Neuronal stem cell (in vitro differentiated cells): ENCODE measurements around the gene RECK.

Experiments used
- DNase-seq: peaks from one replicate; pipeline ENCODE4 v3.0.0-alpha.2; 2013; ENCODE audit warnings: low spot score
- H2AFZ ChIP-seq: one replicate; pipeline ENCODE4 v1.6.1; 2013; ENCODE audit warnings: mild to moderate bottlenecking, low read length, inconsistent platforms
- H2AK5ac ChIP-seq: 2 replicates; pipeline ENCODE4 v1.6.1; 2013; ENCODE audit warnings: low read depth, mild to moderate bottlenecking, inconsistent platforms, low read length, moderate library complexity, mixed read lengths
- H2BK120ac ChIP-seq: 2 replicates; pipeline ENCODE4 v1.6.1; 2013; ENCODE audit warnings: low read depth, mild to moderate bottlenecking, inconsistent platforms, low read length, moderate library complexity, mixed read lengths
- H2BK12ac ChIP-seq: one replicate; pipeline ENCODE4 v1.6.1; 2013; ENCODE audit warnings: low read length, inconsistent platforms
- H2BK15ac ChIP-seq: 2 replicates; pipeline ENCODE4 v1.6.1; 2013; ENCODE audit warnings: mild to moderate bottlenecking, low read length, inconsistent platforms, mixed read lengths
- H2BK5ac ChIP-seq: one replicate; pipeline ENCODE4 v1.6.1; 2013; ENCODE audit warnings: inconsistent platforms, mild to moderate bottlenecking, low read length, moderate library complexity
- H3K14ac ChIP-seq: one replicate; pipeline ENCODE4 v1.6.1; 2013; ENCODE audit warnings: low read length, inconsistent platforms
- H3K18ac ChIP-seq: 2 replicates; pipeline ENCODE4 v1.6.1; 2013; ENCODE audit warnings: low read length, inconsistent platforms
- H3K23ac ChIP-seq: 2 replicates; pipeline ENCODE4 v1.6.1; 2013; ENCODE audit warnings: low read depth, mild to moderate bottlenecking, mixed read lengths, low read length, inconsistent platforms; ENCODE audit not compliant: poor library complexity
- H3K27ac ChIP-seq: replicated peaks from 3 replicates; pipeline ENCODE4 v1.5.1; 2013; ENCODE audit warnings: low read length, inconsistent platforms
- H3K27me3 ChIP-seq, 3 experiments: 2 replicates each; pipeline ENCODE4 v1.6.1; 2013; ENCODE audit warnings: low read length in 3 of 3, mild to moderate bottlenecking in 2 of 3, inconsistent platforms in 1 of 3, low read depth in 1 of 3, mixed read lengths in 1 of 3, moderate library complexity in 1 of 3; ENCODE audit not compliant: control insufficient read depth in 3 of 3, insufficient read depth in 3 of 3
- H3K36me3 ChIP-seq, 2 donors: replicated peaks in 1 of 2; 2 replicates each; pipeline ENCODE4 v1.6.1; 2013; ENCODE audit warnings: low read length in 2 of 2; ENCODE audit not compliant: control insufficient read depth in 2 of 2, insufficient read depth in 2 of 2
- H3K4ac ChIP-seq: 2 replicates; pipeline ENCODE4 v1.6.1; 2013; ENCODE audit warnings: inconsistent platforms, mild to moderate bottlenecking, low read length, moderate library complexity
- H3K4me1 ChIP-seq, 2 donors: 1 replicate in 1 of 2; 2 replicates in 1 of 2; pipeline ENCODE4 v1.6.1; 2013; ENCODE audit warnings: low read length in 2 of 2, low read depth in 1 of 2; ENCODE audit not compliant: control insufficient read depth in 2 of 2, insufficient read depth in 1 of 2
- H3K4me2 ChIP-seq: one replicate; pipeline ENCODE4 v1.6.1; 2013; ENCODE audit warnings: mild to moderate bottlenecking, low read length, inconsistent platforms; ENCODE audit not compliant: insufficient read depth, poor library complexity, severe bottlenecking
- H3K4me3 ChIP-seq, 2 donors: 2 replicates each; pipeline ENCODE4 v1.5.1; 2013; ENCODE audit warnings: low read length in 2 of 2, mild to moderate bottlenecking in 2 of 2, inconsistent platforms in 1 of 2, moderate library complexity in 1 of 2
- H3K79me1 ChIP-seq: one replicate; pipeline ENCODE4 v1.6.1; 2013; ENCODE audit warnings: low read depth, mild to moderate bottlenecking, inconsistent platforms, low read length, moderate library complexity
- H3K9ac ChIP-seq: one replicate; pipeline ENCODE4 v1.6.1; 2013; ENCODE audit warnings: mild to moderate bottlenecking, low read depth, low read length, inconsistent platforms; ENCODE audit not compliant: poor library complexity
- H3K9me3 ChIP-seq, 2 donors: replicated peaks in 1 of 2; 2 replicates each; pipeline versions ENCODE3 to v1.6.1; 2013; ENCODE audit warnings: low read length in 2 of 2, mild to moderate bottlenecking in 2 of 2, inconsistent platforms in 1 of 2, low read depth in 1 of 2, mixed read lengths in 1 of 2, moderate library complexity in 1 of 2; ENCODE audit not compliant: control insufficient read depth in 2 of 2, insufficient read depth in 1 of 2
- H4K8ac ChIP-seq: one replicate; pipeline ENCODE4 v1.6.1; 2013; ENCODE audit warnings: low read depth, mild to moderate bottlenecking, inconsistent platforms, low read length, moderate library complexity
- H4K91ac ChIP-seq: one replicate; pipeline ENCODE4 v1.6.1; 2013; ENCODE audit warnings: low read length, low read depth, mild to moderate bottlenecking, inconsistent platforms; ENCODE audit not compliant: poor library complexity
- WGBS, 2 donors: extraction: QIAGEN DNeasy Blood & Tissue Kit; methylation state at CpG; one replicate each; pipeline ENCODE4 v1.1.7; 2013; ENCODE audit warnings: missing lambda C conversion rate in 2 of 2, mixed read lengths in 1 of 2; ENCODE audit not compliant: insufficient read length in 2 of 2, insufficient replicate concordance in 1 of 2; ENCODE audit errors: extremely low coverage in 2 of 2; 5-methylcytosine and 5-hydroxymethylcytosine counted together

The RECK gene

DNA sequence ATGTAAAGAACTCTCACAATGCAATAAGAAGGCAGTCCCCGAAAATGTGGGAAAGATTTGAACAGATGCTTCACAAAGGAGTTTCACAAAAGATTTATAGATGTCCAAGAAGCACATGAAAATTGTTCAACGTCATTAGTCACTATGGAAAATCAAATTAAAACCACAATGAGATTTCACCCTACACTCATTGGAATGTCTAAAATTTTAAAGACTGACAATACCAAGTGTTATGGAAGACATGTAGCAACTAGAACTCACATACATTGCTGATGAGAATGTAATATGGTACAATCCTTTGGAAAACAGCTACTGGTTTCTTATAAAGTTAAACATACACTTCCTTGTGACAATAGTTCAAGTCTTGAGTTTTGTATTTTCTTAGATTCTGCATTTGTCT is 11.0 kb upstream of the RECK start:
- Histone ChIP-seq H3K23ac (no peak overlapping the region), H2BK120ac (no peak overlapping the region), H3K9me3 (no peaks in the 10 kb centered on the region), H3K4ac (no peak overlapping the region), H2AFZ (no peak overlapping the region), H3K79me1 (no peaks in the 10 kb centered on the region), H2AK5ac (no peak overlapping the region), H2BK12ac (no peak overlapping the region), H3K27me3 (peaks cover 0 to 31% (median 0%) of the 10 kb centered on the region in 3 experiments), H2BK5ac (no peak overlapping the region), H3K4me2 (no peak overlapping the region), H3K18ac (no peak overlapping the region), H4K91ac (no peak overlapping the region), H4K8ac (no peak overlapping the region), H3K27ac (no peak overlapping the region), H3K4me1 (no peaks in the 10 kb centered on the region), H3K9ac (no peak overlapping the region), H3K14ac (no peak overlapping the region), H3K4me3 (no peak overlapping the region), H3K36me3 (no peaks in the 10 kb centered on the region), H2BK15ac (no peak overlapping the region)
- DNase-seq = no peak
- no CpG with 5 or more reads among the region's 2 CpGs for WGBS, 2 donors

DNA sequence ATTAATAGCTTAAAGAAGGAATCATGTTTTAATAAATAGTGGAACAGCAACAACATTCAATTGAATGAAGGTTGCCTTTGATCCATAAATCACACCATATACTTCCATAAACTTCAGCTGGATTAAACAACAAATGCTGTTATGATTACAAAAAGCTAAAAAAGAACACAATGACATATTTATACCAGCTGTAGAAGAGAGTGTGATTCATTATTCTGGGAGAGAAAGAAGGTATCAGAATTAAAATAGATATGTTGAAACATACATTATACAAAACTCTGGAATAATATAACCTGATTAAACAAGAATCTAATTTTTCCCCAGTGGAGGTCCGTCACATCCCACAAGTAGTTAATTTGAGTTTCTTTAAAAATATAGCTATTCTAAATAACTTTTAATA is 7.5 kb upstream of the RECK start:
- Histone ChIP-seq H3K27ac (no peak overlapping the region), H3K36me3 (no peaks in the 10 kb centered on the region), H4K8ac (no peak overlapping the region), H3K18ac (no peak overlapping the region), H3K14ac (no peak overlapping the region), H2AFZ (no peak overlapping the region), H2BK15ac (no peak overlapping the region), H2BK5ac (no peak overlapping the region), H3K9ac (no peak overlapping the region), H3K4me2 (no peak overlapping the region), H3K4me3 (no peak overlapping the region), H3K23ac (no peak overlapping the region), H2BK120ac (no peak overlapping the region), H3K9me3 (no peaks in the 10 kb centered on the region), H3K4me1 (no peaks in the 10 kb centered on the region), H4K91ac (no peak overlapping the region), H2BK12ac (no peak overlapping the region), H2AK5ac (no peak overlapping the region), H3K27me3 (peaks cover 0 to 43% (median 0%) of the 10 kb centered on the region in 3 experiments), H3K4ac (no peak overlapping the region), H3K79me1 (no peaks in the 10 kb centered on the region)
- WGBS, 2 donors = no CpG with 5 or more reads among the region's 1 CpG
- DNase-seq = no peak

DNA sequence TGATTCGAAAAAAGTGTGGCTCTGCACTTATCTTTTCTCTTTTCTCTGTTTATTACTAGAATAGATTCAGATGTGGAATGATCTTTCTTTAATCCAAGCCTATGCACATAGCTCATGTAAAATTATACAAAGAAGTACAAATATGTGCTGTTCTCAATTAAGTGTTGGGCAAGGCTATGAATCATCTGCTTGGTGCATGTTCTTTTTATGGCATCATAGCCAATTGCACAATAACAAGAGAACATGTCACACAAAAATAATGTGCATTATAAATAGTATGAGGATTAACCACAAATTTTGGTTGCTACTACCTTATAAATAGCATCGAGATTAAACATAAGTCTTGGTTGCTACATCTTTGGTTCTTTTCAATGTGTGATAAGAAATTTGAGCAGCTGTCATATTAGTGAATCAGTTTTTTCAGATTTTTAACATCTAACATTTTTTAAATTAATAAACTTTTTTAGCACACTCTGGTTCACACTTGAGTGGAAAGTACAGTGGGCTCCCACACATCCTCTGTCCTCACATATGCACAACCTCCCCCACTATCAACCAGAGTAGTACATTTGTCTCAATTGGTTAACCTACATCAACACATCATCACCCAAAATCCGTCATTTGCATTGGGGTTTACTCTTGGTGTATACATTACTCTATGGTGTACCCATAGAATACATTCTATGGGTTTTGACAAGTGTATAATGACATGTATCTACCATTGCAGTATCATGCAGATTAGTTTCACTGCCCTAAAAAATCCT is 6.8 kb upstream of the RECK start:
- Histone ChIP-seq H3K27ac (no peak overlapping the region), H3K79me1 (no peaks in the 10 kb centered on the region), H2BK12ac (no peak overlapping the region), H4K8ac (no peak overlapping the region), H3K9ac (no peak overlapping the region), H3K4me2 (no peak overlapping the region), H3K23ac (no peak overlapping the region), H3K4me3 (no peak overlapping the region), H3K36me3 (no peaks in the 10 kb centered on the region), H4K91ac (no peak overlapping the region), H3K4me1 (no peaks in the 10 kb centered on the region), H3K14ac (no peak overlapping the region), H2BK120ac (no peak overlapping the region), H3K9me3 (no peaks in the 10 kb centered on the region), H3K27me3 (peaks cover 0 to 44% (median 0%) of the 10 kb centered on the region in 3 experiments), H3K18ac (no peak overlapping the region), H2AK5ac (no peak overlapping the region), H3K4ac (no peak overlapping the region), H2BK5ac (no peak overlapping the region), H2BK15ac (no peak overlapping the region), H2AFZ (no peak overlapping the region)
- no peak for DNase-seq
- WGBS, 2 donors = no CpG with 5 or more reads among the region's 3 CpGs

DNA sequence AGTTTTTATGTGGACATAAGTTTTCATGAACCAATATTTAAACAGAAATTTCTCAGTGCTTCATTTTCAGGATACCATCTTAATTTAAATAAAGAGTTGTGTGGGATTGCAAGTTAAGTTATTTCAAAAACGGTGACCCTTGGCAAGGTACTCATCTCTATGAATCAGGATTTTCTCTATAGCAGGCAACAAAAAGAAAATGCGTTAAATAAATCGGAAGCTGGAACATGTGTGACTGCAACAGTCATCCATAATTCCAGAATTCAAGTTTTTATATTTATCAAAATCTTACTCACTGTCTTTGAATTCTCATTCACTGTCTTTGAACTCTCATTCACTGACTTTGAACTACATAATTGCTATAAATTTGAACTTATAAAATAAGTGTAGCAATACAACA is 5.8 kb upstream of the RECK start:
- H3K36me3 ChIP-seq = no peaks in the 10 kb centered on the region
- H3K9me3 ChIP-seq = no peaks in the 10 kb centered on the region
- H3K4me3 ChIP-seq = no peak overlapping the region
- H3K4me2 ChIP-seq = no peak overlapping the region
- H2AK5ac ChIP-seq = no peak overlapping the region
- H2BK12ac ChIP-seq = no peak overlapping the region
- H3K27ac ChIP-seq = no peak overlapping the region
- H3K14ac ChIP-seq = no peak overlapping the region
- no peaks in the 10 kb centered on the region for H3K79me1 ChIP-seq
- H2AFZ ChIP-seq = no peak overlapping the region
- H3K23ac ChIP-seq = no peak overlapping the region
- no peak overlapping the region for H3K4ac ChIP-seq
- no peak overlapping the region for H3K9ac ChIP-seq
- no peaks in the 10 kb centered on the region for H3K4me1 ChIP-seq
- H3K27me3 ChIP-seq = peaks cover 0 to 42% (median 0%) of the 10 kb centered on the region in 3 experiments
- H4K91ac ChIP-seq = no peak overlapping the region
- no peak overlapping the region for H2BK120ac ChIP-seq
- no peak overlapping the region for H2BK5ac ChIP-seq
- H4K8ac ChIP-seq = no peak overlapping the region
- no peak overlapping the region for H2BK15ac ChIP-seq
- no peak overlapping the region for H3K18ac ChIP-seq
- DNase-seq = no peak
- whole genome bisulfite sequencing, 2 donors = no CpG with 5 or more reads among the region's 3 CpGs
